Right lobe of liver (tissue), 4 donors: ENCODE data around the gene KCTD21.

ENCODE experiments used
- POLR2A ChIP-seq: fragments of 450-650 bp; IDR thresholded peaks from one replicate; pipeline ENCODE4 v1.6.1; 2017; ENCODE audit warnings: antibody characterized with exemption, mild to moderate bottlenecking
- TF ChIP-seq, protein P1 (sequence below), 4 donors: fragments of 200-600 bp in 3 of 4; fragments of 450-650 bp in 1 of 4; IDR thresholded peaks; one replicate each; pipeline versions ENCODE4 v1.5.1 to v1.8.0; 2016 to 2022; ENCODE audit warnings: antibody characterized with exemption in 4 of 4, mild to moderate bottlenecking in 2 of 4
- donor health status: DM: no; HTN: no; CAD: no.
- donor health status: DM: no; HTN: no; CAD: no.
- donor health status: DM: no; HTN: yes; CAD: no.

DNA sequence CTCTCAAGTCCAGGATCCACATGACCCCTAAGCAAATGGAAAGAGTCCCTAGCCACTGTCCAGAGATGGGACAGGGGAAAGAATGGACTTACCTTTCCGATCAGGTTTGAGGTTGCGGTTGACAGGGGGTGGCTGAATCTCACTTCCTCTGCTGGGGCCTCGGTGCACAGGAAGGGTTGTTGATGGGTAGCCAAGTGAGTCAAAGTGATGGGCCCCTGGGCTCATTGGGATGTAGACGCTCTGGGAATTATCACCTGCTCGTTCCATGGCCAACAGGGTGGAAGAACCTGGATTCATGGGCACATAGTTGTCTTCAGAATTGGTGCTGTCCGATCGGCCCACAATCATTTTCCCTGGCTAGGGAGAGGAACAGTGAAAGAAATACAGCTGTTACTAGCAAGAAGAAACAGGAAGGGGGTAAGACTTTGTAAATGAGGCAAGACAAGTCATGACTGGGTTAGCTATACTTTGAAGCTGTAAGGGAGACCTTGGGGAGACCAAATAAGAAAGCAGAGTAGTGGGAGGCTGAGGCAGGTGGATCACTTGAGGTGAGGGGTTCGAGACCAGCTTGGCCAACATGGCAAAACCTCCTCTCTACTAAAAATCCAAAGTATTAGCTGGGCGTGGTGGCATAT lies 35.0 kb upstream of the KCTD21 start:
- TF ChIP-seq, protein P1, sequence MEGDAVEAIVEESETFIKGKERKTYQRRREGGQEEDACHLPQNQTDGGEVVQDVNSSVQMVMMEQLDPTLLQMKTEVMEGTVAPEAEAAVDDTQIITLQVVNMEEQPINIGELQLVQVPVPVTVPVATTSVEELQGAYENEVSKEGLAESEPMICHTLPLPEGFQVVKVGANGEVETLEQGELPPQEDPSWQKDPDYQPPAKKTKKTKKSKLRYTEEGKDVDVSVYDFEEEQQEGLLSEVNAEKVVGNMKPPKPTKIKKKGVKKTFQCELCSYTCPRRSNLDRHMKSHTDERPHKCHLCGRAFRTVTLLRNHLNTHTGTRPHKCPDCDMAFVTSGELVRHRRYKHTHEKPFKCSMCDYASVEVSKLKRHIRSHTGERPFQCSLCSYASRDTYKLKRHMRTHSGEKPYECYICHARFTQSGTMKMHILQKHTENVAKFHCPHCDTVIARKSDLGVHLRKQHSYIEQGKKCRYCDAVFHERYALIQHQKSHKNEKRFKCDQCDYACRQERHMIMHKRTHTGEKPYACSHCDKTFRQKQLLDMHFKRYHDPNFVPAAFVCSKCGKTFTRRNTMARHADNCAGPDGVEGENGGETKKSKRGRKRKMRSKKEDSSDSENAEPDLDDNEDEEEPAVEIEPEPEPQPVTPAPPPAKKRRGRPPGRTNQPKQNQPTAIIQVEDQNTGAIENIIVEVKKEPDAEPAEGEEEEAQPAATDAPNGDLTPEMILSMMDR (IDR thresholded peaks at IDR 0.05): no peak
- TF ChIP-seq POLR2A: no peak
